AG09309 (cell line): Measurements from ENCODE around the gene IL31.

Source experiments
- DNase-seq: peaks from one replicate; pipeline ENCODE4 v3.0.0-alpha.2; 2010; ENCODE audit warnings: low read depth
- H3K4me3 ChIP-seq: 2 replicates; pipeline ENCODE4 v1.5.1; 2011; ENCODE audit warnings: mild to moderate bottlenecking, low read depth, low read length, moderate library complexity; ENCODE audit not compliant: control insufficient read depth
- CTCF ChIP-seq: IDR thresholded peaks from 2 replicates; pipeline ENCODE4 v1.5.1; 2011; ENCODE audit warnings: mild to moderate bottlenecking, low read depth, low read length, inconsistent platforms; ENCODE audit not compliant: insufficient read depth, control insufficient read depth; ENCODE audit errors: missing control alignments

The IL31 gene

GRCh38 chr12:122201381-122201780, 27.4 kb upstream of the IL31 start:
- H3K4me3 ChIP-seq = no peak overlapping the region
- TF ChIP-seq CTCF = no peak
- no peak for DNase-seq

DNA sequence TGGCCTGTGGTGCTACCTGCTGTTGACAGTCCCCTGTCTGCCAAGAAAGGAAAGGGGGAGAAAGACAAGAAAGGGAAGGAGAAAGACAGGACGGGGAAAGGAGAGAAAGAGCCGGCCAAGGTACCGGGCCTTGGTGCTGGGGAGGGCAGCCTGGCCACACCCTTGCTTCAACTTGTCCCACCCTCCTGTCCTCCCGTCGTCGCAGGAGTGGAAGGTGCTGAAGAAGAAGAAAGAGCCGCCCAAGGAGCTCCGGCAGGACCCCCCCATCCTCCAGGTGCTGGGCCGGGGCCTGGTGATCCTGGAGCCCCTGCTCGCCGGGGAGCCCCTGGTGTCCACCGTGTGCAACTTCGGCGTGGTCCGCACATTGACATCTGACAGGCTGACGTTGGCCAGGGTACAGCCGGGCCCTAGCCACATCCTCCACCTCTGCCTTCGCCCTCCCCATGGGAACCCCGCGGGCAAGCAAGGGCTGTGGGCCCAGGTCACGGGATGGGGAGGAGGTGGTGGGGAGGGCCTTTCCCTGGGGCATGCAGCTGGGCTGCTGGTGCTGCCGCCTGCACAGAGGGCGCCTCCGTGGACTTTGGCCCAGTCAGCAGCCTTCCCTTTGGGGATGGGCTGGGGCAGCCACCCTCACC, 26.6 kb upstream of the IL31 start:
- H3K4me3 ChIP-seq = no peak overlapping the region
- no peak for DNase-seq
- TF ChIP-seq CTCF = no peak

DNA sequence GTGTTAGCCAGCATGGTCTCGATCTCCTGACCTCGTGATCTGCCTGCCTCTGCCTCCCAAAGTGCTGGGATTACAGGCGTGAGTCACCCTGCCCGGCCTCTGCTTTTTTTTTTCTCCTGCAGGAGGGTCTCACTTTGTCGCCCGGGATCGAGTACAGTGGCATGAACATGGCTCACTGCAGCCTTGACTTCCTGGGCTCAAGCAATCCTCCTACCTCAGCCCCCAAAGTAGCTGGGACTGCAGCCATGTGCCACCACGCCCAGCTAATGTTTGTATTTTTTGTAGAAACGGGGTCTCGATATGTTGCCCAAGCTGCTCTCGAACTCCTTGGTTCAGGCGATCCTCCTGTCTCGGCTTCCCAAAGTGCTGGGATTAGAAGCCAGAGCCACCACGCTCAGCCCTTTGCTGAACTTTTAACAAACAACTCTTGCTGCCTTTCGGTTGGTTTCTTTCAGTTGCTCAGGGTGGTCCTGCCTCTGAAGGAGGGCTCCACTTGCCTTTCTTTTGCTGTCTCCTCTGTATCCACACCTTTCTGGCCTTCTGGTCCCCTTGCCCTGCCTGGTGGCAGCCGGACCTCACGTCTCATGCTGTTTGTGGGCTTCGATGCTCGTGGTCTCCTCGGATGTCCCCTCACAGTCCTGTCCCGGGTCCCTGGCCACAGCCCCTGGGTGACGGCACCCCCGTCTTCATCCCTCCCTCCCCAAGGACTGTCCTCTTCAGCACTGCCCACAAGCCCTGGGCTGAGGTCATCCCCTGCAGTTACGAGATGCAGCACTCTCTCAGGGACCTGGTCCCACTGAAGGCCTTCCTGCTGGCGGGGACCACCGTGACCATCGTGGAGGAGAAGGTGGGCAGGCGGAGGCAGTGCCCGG, 25.7 kb upstream of the IL31 start:
- no peak for TF ChIP-seq CTCF
- DNase-seq = no peak
- no peak overlapping the region for H3K4me3 ChIP-seq

DNA sequence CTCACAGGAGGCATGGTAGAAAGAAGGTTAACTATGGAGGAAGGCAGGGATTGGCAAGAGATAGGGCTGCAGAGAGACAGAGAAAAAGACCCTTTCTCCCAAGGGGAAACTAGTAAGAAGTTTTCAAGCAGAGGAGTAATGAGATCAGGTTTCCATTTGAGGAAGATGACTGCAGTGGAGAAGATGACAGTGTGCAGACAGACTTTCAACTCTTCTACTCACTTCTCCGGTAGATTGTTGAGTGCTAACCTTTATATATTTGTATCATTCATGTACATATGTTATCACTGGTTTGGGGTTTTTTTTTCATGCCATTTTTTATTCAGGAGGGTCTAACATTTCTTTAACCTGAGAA, 23.6 kb upstream of the IL31 start:
- no peak overlapping the region for H3K4me3 ChIP-seq
- no peak for TF ChIP-seq CTCF
- DNase-seq = no peak

- no peak for TF ChIP-seq CTCF
- DNase-seq = no peak
- no peak overlapping the region for H3K4me3 ChIP-seq
Measured at GRCh38 chr12:122195405-122195804, 21.4 kb upstream of the IL31 start.

- no peak overlapping the region for H3K4me3 ChIP-seq
- DNase-seq = no peak
- no peak for TF ChIP-seq CTCF
Measured at GRCh38 chr12:122194804-122195203, 20.8 kb upstream of the IL31 start.
